ENCODE measurements around the gene SRGAP2B.
"Not testable (repeated sequence)": the region's sequence is repeated elsewhere in the genome, so short reads cannot be mapped to it uniquely, and the experiment has no call there.

The SRGAP2B gene

DNA sequence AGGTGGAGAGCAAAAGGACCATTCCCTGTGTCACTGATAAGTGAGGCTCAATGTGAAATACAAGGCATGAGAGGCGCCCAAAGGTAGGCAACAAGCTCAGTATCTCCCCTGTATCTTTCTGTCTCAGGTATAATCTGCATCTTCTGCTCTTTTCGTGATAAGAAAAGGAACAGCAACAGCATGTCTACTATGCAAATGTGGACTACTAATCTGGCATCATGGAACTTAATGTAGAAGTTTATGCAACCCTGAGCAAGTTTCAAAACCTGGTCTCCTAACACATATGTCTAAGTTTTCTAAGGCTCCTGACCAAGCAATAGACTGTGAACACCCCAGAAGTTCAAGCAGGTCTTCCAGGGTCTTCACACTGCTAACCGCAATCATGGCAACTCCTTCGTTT, 81.8 kb downstream of the SRGAP2B start:
- CTCF ChIA-PET; POLR2A ChIA-PET; H3K4me3 ChIP-seq (ENCODE audit: control insufficient read depth in 1 of 7, extremely low read depth in 1 of 7, insufficient read depth in 4 of 7, low read depth in 2 of 7, low read length in 6 of 7); H3K9me3 ChIP-seq (ENCODE audit: control extremely low read depth in 1 of 5, control insufficient read depth in 4 of 5, insufficient read depth in 2 of 5, low read depth in 1 of 5, low read length in 4 of 5); H3K27ac ChIP-seq (ENCODE audit: insufficient read depth in 1 of 2, low read depth in 1 of 2, low read length in 2 of 2, poor library complexity in 1 of 2, severe bottlenecking in 2 of 2); H3K4me1 ChIP-seq (ENCODE audit: control extremely low read depth in 1 of 4, control insufficient read depth in 4 of 4, insufficient read depth in 4 of 4, low read length in 3 of 4); H3K36me3 ChIP-seq (ENCODE audit: control insufficient read depth in 4 of 4, insufficient read depth in 4 of 4, low read length in 3 of 4); H3K27me3 ChIP-seq (replicated peaks in 2 of 5; ENCODE audit: control insufficient read depth in 4 of 5, insufficient read depth in 5 of 5, low read length in 4 of 5); DNase-seq: not testable (repeated sequence)
- no CpG with 5 or more reads among the region's 4 CpGs for WGBS (ENCODE audit: insufficient coverage)

GRCh38 chr1:145011811-145012210, 83.3 kb downstream of the SRGAP2B start:
- DNase-seq; CTCF ChIA-PET; H3K36me3 ChIP-seq (ENCODE audit: control insufficient read depth in 4 of 4, insufficient read depth in 4 of 4, low read length in 3 of 4); H3K4me3 ChIP-seq (ENCODE audit: control insufficient read depth in 1 of 7, extremely low read depth in 1 of 7, insufficient read depth in 4 of 7, low read depth in 2 of 7, low read length in 6 of 7); H3K4me1 ChIP-seq (ENCODE audit: control extremely low read depth in 1 of 4, control insufficient read depth in 4 of 4, insufficient read depth in 4 of 4, low read length in 3 of 4); H3K9me3 ChIP-seq (ENCODE audit: control extremely low read depth in 1 of 5, control insufficient read depth in 4 of 5, insufficient read depth in 2 of 5, low read depth in 1 of 5, low read length in 4 of 5); POLR2A ChIA-PET; H3K27me3 ChIP-seq (replicated peaks in 2 of 5; ENCODE audit: control insufficient read depth in 4 of 5, insufficient read depth in 5 of 5, low read length in 4 of 5); H3K27ac ChIP-seq (ENCODE audit: insufficient read depth in 1 of 2, low read depth in 1 of 2, low read length in 2 of 2, poor library complexity in 1 of 2, severe bottlenecking in 2 of 2): not testable (repeated sequence)
- WGBS (ENCODE audit: insufficient coverage): no CpG with 5 or more reads among the region's 4 CpGs

DNA sequence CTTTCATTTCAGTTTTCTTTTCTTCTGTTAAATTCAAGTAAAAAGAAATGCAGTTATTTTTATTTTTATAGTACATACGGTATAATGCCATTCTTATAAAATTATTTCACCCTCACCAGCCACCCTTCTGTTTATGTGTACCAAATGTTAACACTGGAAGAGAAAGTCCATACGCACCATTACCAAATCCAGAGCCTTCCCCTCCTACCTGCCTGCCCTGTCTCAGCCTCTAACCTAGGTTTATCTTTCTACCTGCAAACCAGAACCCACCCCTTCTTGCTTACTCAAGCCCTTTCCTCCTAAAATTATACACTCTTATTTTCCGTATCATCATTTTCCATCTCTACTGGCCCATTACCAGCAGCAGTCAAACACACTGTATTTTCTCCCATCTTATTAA, 84.5 kb downstream of the SRGAP2B start:
- CTCF ChIA-PET; DNase-seq; POLR2A ChIA-PET; H3K4me1 ChIP-seq (ENCODE audit: control extremely low read depth in 1 of 4, control insufficient read depth in 4 of 4, insufficient read depth in 4 of 4, low read length in 3 of 4); H3K27ac ChIP-seq (ENCODE audit: insufficient read depth in 1 of 2, low read depth in 1 of 2, low read length in 2 of 2, poor library complexity in 1 of 2, severe bottlenecking in 2 of 2); H3K9me3 ChIP-seq (ENCODE audit: control extremely low read depth in 1 of 5, control insufficient read depth in 4 of 5, insufficient read depth in 2 of 5, low read depth in 1 of 5, low read length in 4 of 5); H3K27me3 ChIP-seq (replicated peaks in 2 of 5; ENCODE audit: control insufficient read depth in 4 of 5, insufficient read depth in 5 of 5, low read length in 4 of 5); H3K4me3 ChIP-seq (ENCODE audit: control insufficient read depth in 1 of 7, extremely low read depth in 1 of 7, insufficient read depth in 4 of 7, low read depth in 2 of 7, low read length in 6 of 7); H3K36me3 ChIP-seq (ENCODE audit: control insufficient read depth in 4 of 4, insufficient read depth in 4 of 4, low read length in 3 of 4): not testable (repeated sequence)
- WGBS (ENCODE audit: insufficient coverage): no CpG with 5 or more reads among the region's 3 CpGs

- H3K4me3 ChIP-seq (ENCODE audit: control insufficient read depth in 1 of 7, extremely low read depth in 1 of 7, insufficient read depth in 4 of 7, low read depth in 2 of 7, low read length in 6 of 7); CTCF ChIA-PET; H3K4me1 ChIP-seq (ENCODE audit: control extremely low read depth in 1 of 4, control insufficient read depth in 4 of 4, insufficient read depth in 4 of 4, low read length in 3 of 4); POLR2A ChIA-PET; DNase-seq; H3K27me3 ChIP-seq (replicated peaks in 2 of 5; ENCODE audit: control insufficient read depth in 4 of 5, insufficient read depth in 5 of 5, low read length in 4 of 5); H3K27ac ChIP-seq (ENCODE audit: insufficient read depth in 1 of 2, low read depth in 1 of 2, low read length in 2 of 2, poor library complexity in 1 of 2, severe bottlenecking in 2 of 2); H3K36me3 ChIP-seq (ENCODE audit: control insufficient read depth in 4 of 4, insufficient read depth in 4 of 4, low read length in 3 of 4); H3K9me3 ChIP-seq (ENCODE audit: control extremely low read depth in 1 of 5, control insufficient read depth in 4 of 5, insufficient read depth in 2 of 5, low read depth in 1 of 5, low read length in 4 of 5): not testable (repeated sequence)
- WGBS (ENCODE audit: insufficient coverage): no CpG with 5 or more reads among the region's 3 CpGs
Observed at GRCh38 chr1:145009928-145010327, 85.2 kb downstream of the SRGAP2B start.

DNA sequence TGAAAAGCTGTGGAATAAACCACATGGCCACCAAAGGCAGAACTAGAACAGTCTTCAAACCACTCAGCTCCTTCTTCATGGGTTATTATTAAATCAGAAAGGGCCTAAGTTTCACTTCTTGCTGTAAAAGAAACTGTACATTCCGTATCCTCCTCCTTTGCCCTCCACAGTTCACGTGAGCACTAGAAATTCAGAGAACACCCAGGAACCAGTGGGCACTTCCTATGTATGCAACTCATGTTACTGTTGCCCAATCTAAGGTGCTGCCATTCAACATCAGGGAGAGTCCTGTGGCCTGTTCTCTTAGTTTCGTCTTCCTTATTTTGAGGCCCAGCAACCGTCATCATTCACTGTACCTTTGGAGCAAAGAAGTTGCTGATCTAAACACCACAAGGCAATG, 86.7 kb downstream of the SRGAP2B start:
- no CpG with 5 or more reads among the region's 4 CpGs for WGBS (ENCODE audit: insufficient coverage)
- H3K27me3 ChIP-seq (replicated peaks in 2 of 5; ENCODE audit: control insufficient read depth in 4 of 5, insufficient read depth in 5 of 5, low read length in 4 of 5); H3K9me3 ChIP-seq (ENCODE audit: control extremely low read depth in 1 of 5, control insufficient read depth in 4 of 5, insufficient read depth in 2 of 5, low read depth in 1 of 5, low read length in 4 of 5); H3K27ac ChIP-seq (ENCODE audit: insufficient read depth in 1 of 2, low read depth in 1 of 2, low read length in 2 of 2, poor library complexity in 1 of 2, severe bottlenecking in 2 of 2); H3K4me1 ChIP-seq (ENCODE audit: control extremely low read depth in 1 of 4, control insufficient read depth in 4 of 4, insufficient read depth in 4 of 4, low read length in 3 of 4); POLR2A ChIA-PET; H3K4me3 ChIP-seq (ENCODE audit: control insufficient read depth in 1 of 7, extremely low read depth in 1 of 7, insufficient read depth in 4 of 7, low read depth in 2 of 7, low read length in 6 of 7); CTCF ChIA-PET; DNase-seq; H3K36me3 ChIP-seq (ENCODE audit: control insufficient read depth in 4 of 4, insufficient read depth in 4 of 4, low read length in 3 of 4): not testable (repeated sequence)

DNA sequence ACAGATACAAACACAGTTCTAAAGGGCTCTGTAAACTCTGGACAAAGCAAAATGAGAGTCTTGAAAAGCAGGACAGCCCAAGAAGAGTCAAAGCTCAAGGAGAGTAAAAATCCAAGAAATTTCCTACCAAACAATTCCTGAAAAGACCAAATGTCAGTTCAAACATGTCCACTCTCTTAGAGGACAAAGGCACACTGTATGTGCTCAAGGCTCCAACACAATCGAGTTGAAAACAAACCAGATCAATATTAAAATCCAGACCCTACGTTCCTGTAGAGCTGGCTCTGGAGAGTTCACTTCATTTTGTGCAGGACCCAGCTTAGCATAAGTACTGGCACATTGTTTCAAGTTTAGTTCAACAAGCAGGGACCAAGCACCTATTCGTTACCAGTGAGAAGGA, 90.0 kb downstream of the SRGAP2B start:
- H3K36me3 ChIP-seq (ENCODE audit: control insufficient read depth in 4 of 4, insufficient read depth in 4 of 4, low read length in 3 of 4); H3K27me3 ChIP-seq (replicated peaks in 2 of 5; ENCODE audit: control insufficient read depth in 4 of 5, insufficient read depth in 5 of 5, low read length in 4 of 5); H3K4me3 ChIP-seq (ENCODE audit: control insufficient read depth in 1 of 7, extremely low read depth in 1 of 7, insufficient read depth in 4 of 7, low read depth in 2 of 7, low read length in 6 of 7); H3K27ac ChIP-seq (ENCODE audit: insufficient read depth in 1 of 2, low read depth in 1 of 2, low read length in 2 of 2, poor library complexity in 1 of 2, severe bottlenecking in 2 of 2); H3K4me1 ChIP-seq (ENCODE audit: control extremely low read depth in 1 of 4, control insufficient read depth in 4 of 4, insufficient read depth in 4 of 4, low read length in 3 of 4); DNase-seq; H3K9me3 ChIP-seq (ENCODE audit: control extremely low read depth in 1 of 5, control insufficient read depth in 4 of 5, insufficient read depth in 2 of 5, low read depth in 1 of 5, low read length in 4 of 5); POLR2A ChIA-PET; CTCF ChIA-PET: not testable (repeated sequence)
- WGBS (ENCODE audit: insufficient coverage): no CpG with 5 or more reads among the region's 3 CpGs

- H3K36me3 ChIP-seq (ENCODE audit: control insufficient read depth in 4 of 4, insufficient read depth in 4 of 4, low read length in 3 of 4); POLR2A ChIA-PET; DNase-seq; H3K4me3 ChIP-seq (ENCODE audit: control insufficient read depth in 1 of 7, extremely low read depth in 1 of 7, insufficient read depth in 4 of 7, low read depth in 2 of 7, low read length in 6 of 7); H3K27ac ChIP-seq (ENCODE audit: insufficient read depth in 1 of 2, low read depth in 1 of 2, low read length in 2 of 2, poor library complexity in 1 of 2, severe bottlenecking in 2 of 2); H3K9me3 ChIP-seq (ENCODE audit: control extremely low read depth in 1 of 5, control insufficient read depth in 4 of 5, insufficient read depth in 2 of 5, low read depth in 1 of 5, low read length in 4 of 5); H3K27me3 ChIP-seq (replicated peaks in 2 of 5; ENCODE audit: control insufficient read depth in 4 of 5, insufficient read depth in 5 of 5, low read length in 4 of 5); CTCF ChIA-PET; H3K4me1 ChIP-seq (ENCODE audit: control extremely low read depth in 1 of 4, control insufficient read depth in 4 of 4, insufficient read depth in 4 of 4, low read length in 3 of 4): not testable (repeated sequence)
- no CpG with 5 or more reads among the region's 3 CpGs for WGBS (ENCODE audit: insufficient coverage)
Observed at GRCh38 chr1:145001381-145001780, 93.7 kb downstream of the SRGAP2B start.
